Measurements from ENCODE around the gene DNM2.
"Not testable (repeated sequence)": the region's sequence is repeated elsewhere in the genome, so short reads cannot be mapped to it uniquely, and the experiment has no call there.

The DNM2 gene

DNA sequence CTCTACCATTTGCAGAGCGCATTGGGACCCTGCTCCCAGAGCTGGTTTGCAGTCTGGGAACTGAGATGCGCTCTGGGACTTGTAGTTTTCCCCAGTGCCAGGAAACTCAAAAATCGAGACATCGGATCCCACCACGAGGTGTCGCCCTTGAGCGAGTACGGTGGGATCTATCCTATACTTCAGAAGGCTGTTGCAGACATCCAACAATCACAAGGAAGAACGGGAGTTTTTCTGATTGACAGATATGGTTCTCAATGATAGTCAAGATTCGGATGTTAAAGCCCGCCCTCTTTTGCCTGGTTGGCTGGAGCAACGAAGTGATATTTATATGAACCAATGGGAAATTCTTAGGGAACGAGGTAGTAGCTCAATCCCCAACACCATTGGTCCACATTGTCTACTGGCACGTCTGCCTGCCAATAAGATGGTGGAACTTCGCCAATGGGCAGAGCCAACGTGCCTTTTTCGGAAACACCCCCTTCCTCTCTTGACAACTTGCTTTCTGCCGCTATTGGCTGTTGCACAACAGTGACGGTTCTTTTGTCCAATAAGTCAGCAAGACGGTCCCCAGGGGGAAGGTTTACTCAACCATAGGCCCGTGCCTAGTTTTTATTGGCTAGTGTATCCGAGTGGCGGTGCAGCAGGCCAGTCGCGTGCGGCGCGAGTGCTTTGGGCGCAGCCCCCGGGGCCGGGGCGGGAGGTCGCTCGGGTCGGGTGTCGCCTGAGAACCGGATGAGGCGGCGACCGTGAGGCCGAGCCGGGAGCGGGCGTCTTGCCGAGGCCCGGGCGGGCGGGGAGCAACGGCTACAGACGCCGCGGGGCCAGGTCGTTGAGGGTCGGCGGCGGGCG is at the start of gene DNM2:
Gene DNM2 (plus strand): TSS at position 724 of the 849 bp plus-strand sequence. CDS start 164 bp downstream, outside the sequence.
- peak; percentile 100 for DNase-seq (ENCODE audit: low read depth)

DNA sequence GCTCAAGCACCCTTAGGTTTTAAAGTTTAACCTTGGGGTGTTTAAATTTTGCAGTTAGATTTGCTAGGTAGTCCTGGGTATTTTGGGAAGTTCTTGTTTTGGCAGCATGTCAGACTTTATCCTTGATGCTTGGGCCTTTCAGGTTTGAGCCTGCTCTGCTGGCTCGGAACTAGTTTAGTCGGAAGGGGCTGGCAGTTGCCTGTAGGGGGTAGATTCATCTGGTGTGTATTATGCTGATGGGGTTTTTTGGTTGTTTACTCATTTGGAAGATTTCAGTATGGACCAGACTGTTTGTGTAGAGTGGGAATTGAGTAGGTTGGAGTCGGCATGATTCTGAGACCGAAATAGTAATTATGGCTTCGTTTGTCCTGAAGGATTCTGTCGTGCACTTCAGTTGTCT is 48.6 kb upstream of the DNM2 start:
- no peak for DNase-seq (ENCODE audit: low read depth)

DNA sequence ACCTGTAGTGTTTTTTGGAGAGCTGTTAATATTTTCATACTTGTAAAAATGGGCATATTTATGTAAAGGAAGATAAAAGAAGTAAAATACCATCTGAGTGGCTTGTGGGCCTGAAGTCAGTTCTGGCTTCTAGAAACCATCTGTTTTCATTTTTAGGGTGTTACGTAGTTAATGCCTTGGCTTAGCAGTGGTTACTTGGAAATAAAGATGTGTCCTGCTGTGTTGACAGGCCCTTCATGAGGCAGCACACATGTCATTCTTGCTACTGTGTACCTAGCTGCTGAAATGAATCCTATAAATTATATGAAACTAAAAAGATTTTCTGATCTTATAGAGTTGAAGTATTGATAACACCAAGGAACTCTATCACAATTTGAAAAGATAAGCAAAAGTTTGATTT is 47.7 kb upstream of the DNM2 start:
- no peak for DNase-seq (ENCODE audit: low read depth)

DNA sequence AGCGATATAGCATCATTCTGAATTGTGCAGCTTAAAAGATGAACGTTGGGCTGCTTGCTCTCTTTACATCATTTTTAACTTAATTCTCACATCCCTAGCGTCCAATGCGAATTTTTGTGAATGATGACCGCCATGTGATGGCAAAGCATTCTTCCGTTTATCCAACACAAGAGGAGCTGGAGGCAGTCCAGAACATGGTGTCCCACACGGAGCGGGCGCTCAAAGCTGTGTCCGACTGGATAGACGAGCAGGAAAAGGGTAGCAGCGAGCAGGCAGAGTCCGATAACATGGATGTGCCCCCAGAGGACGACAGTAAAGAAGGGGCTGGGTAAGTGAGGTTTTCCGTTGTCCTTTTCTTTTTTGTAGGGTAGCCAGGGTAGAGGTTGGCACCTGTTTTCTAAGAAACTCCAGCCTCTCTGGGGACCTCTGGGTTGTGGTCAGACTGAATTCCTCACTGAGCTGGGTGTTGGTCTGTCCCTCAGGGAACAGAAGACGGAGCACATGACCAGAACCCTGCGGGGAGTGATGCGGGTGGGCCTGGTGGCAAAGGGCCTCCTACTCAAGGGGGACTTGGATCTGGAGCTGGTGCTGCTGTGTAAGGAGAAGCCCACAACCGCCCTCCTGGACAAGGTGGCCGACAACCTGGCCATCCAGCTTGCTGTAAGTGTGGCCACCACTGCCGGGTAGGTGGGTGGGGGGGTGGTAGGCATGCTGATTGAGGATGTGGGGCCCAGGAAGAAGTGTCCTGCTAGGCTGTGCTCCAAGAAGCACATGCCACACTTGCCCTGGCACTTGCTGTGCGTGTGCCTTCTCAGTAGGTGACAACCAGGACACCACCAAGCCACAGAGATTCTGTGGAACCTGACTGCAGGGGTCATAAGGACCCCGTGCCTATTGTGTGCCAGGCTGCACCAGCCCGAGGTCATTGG is 46.7 kb upstream of the DNM2 start:
- DNase-seq (ENCODE audit: low read depth) = no peak

DNA sequence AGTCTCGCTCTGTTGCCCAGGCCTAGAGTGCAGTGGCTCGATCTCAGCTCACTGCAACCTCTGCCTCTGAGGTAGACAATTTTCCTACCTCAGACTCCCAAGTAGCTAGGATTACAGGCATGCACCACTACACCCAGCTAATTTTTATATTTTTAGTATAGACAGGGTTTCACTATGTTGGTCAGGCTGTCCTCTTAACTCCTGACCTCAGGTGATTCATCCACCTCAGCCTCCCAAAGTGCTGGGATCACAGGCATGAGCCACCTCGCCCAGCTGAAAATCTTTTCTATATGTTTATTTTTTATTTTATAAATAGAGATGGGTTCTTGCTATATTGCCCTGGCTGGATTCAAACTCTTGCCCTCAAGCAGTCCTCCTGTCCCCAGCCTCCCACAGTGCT is 46.0 kb upstream of the DNM2 start:
- not testable (repeated sequence) for DNase-seq (ENCODE audit: low read depth)

DNA sequence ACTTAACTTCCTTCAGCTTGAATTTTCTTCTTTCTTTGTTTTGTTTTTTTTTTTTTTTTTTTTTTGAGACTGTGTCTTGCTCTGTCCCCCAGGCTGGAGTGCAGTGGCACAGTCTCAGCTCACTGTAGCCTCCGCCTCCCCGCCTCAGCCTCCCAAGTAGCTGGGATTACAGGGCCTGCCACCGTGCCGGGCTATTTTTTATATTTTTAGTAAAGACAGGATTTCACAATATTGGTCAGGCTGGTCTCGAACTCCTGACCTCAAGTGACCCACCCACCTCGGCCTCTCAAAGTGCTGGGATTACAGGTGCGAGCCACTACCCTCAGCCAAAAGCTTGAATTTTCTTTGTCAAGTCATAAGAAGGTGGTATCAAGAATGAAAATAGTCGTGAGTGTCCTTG is 42.7 kb upstream of the DNM2 start:
- not testable (repeated sequence) for DNase-seq (ENCODE audit: low read depth)

DNA sequence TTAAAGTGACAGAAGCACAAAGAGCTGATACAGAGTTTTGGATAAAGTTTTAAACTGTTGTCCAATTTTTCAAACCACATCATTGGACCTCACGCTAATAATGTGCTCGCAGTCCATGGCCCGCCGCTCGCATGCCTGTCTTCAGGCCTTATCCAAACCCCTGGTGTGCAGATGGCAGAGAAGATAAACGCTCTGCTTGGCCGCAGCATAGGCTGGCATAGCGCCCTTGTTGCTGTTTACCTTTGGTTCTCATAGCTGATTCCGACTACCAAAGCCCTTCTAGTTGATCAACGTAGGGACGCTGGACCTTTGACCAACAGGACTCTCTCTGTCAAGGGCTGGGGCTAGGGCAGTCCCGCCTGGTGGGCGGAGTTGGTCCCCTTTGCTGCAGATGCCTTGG is 40.1 kb upstream of the DNM2 start:
- no peak for DNase-seq (ENCODE audit: low read depth)

DNA sequence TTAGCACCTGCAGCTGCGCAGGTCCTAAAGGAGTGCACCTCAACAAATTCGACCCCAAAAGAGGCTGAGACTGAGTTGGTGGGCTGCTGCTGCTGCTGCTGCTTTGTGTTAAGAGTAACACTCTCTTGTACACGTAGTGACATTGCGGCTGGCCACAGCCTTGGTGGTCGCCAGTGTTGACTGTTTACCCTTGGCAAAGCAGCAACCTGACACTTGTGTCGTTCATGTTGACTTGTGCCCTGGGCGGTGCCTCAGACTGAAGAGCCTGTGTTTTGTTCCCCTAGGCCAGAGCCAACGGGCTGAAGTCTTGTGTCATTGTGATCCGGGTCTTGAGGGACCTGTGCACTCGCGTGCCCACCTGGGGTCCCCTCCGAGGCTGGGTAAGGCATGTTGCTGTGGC is 39.1 kb upstream of the DNM2 start:
- DNase-seq (ENCODE audit: low read depth) = no peak

DNA sequence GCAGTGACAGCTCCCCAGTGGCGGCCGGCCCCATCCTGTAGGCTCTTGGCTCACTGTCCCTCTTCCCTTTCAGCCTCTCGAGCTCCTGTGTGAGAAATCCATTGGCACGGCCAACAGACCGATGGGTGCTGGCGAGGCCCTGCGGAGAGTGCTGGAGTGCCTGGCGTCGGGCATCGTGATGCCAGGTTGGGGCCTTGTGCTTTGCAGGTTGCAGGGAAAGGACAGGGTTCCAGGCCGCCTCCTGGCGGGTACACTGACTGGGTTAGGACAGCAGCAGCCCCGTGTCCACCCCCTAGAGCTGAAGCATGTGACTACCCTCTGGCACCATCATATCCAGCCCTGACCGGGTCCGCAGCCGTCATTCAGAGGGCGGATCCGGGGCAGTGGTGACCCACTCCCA is 38.1 kb upstream of the DNM2 start:
- no peak for DNase-seq (ENCODE audit: low read depth)

DNA sequence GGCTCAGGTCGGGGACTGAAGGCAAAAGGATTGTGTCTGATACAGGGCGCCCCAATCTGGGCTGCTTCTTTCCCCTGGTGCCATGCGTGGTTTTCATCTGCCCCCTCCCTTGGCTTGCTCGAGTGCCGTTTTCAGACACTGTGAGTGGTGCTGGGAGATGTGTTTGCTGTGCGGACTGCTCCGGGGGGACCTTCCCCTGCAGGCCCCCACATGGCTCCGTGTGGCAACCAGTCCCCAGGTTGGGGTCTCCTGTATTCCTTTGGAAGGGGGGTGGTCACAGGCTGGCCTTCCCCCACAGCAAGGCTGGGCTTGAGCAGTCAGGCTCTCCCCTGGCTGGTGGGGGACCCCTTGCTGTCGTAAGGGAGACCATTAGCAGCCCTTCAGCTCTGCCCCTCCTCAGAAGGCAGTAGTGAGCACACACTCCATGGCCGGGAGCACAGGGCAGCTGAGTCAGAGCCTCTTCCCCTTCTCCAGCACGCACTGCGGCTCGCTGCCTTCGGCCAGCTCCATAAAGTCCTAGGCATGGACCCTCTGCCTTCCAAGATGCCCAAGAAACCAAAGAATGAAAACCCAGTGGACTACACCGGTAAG is 37.2 kb upstream of the DNM2 start:
- DNase-seq (ENCODE audit: low read depth) = no peak

DNA sequence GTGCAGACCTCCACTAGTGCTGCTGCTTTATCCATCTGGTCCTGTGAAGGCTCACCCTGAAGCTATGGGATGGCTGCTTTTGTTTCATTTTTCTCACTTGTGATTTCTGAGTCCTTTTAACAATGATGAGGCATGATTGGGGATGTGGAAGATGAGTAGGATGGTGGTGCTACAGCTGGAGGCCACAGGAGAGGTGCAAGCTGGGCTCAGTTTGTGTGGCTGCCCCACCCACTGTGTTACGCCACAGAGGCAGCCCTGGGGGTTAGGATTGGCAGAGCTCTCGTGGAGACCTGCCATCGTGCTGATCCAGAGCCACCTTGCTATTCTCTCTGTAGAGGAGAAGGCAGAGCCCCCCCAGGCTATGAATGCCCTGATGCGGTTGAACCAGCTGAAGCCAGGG is 36.2 kb upstream of the DNM2 start:
- no peak for DNase-seq (ENCODE audit: low read depth)

DNA sequence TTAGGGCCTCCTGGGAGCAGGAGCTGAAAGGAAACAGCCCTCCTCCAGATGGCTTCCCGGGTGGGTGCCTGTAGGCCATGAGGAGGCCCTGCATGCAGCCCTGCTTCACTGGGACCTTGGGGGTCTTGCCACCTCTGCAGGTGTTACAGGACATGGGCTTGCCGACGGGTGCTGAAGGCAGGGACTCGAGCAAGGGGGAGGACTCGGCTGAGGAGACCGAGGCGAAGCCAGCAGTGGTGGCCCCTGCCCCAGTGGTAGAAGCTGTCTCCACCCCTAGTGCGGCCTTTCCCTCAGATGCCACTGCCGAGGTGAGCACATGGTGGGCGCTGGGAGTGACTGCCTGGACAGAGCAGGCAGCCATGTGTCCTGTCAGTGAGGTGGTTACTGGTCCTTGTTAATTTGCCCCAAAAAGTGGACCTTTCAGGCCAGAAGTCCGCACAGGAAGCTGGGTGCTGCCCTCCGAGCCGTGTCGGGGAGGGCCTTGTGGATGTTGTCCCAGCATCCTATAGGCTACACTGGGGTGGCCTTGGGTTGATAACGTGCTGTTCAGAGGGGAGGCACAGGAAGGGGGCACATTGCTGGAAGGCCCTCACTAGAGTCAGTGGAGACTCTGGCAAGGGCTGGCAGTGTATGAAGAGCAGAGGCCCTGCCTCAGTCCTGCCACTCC is 35.3 kb upstream of the DNM2 start:
- no peak for DNase-seq (ENCODE audit: low read depth)

DNA sequence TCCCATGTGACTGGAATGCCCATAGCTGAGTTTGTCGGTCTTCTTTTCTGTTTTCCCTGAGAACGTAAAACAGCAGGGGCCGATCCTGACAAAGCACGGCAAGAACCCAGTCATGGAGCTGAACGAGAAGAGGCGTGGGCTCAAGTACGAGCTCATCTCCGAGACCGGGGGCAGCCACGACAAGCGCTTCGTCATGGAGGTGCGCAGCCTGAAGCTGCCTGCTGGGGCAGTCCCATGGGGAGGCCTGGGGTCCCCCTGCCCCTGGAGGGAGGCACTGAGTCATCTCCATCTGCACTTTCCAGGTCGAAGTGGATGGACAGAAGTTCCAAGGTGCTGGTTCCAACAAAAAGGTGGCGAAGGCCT is 34.8 kb upstream of the DNM2 start:
- no peak for DNase-seq (ENCODE audit: low read depth)

DNA sequence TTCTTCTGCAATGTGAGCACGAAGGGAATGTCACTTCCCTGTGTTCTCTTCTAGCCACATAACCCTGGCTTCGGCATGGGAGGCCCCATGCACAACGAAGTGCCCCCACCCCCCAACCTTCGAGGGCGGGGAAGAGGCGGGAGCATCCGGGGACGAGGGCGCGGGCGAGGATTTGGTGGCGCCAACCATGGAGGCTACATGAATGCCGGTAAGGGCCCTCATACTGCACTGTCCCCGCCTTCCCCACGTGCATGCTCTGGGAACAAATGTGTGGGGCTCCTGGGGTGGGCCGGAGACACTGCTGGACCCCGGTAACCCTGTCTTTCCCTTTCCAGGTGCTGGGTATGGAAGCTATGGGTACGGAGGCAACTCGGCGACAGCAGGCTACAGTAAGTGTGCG is 34.3 kb upstream of the DNM2 start:
- DNase-seq (ENCODE audit: low read depth) = no peak

DNA sequence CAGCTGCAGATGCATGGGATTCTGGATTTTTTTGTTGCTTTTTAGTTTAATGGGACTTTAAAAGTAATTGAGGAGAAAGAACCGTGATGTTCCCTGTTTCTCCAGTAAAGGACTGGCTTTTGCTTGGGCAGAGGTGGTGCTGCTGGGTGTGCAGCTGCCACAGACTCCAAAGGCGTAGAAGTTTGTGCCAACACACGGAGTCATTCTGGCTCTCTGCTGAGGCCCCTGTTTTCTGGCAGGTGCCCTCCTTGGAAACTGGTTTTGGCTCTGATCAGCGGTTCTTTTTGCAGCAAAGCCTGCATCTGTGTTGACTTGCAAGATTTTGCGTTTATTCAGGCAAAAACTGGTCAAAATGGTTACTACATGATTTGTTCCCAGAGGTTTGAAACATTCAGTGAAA is 32.7 kb upstream of the DNM2 start:
- DNase-seq (ENCODE audit: low read depth) = no peak

DNA sequence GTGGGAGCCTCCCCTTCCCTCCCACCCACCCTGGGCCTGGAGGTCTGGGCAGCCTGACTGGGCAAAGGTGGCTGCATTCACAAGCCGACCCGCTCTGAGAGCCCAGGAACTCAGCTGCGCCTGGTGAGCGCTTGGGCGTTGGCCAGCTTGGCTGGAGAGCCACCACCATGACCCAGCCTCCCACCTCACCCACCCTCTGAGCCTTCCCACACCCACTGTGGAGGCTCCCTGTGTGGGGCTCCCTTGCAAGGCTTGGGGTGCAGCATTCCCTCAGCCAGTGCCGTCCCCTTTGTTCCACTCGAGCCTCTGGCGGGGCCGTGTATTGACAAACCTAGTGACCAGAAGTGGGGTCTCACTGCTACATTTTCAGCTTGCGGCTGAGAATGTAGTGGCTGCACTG is 31.7 kb upstream of the DNM2 start:
- no peak for DNase-seq (ENCODE audit: low read depth)

DNA sequence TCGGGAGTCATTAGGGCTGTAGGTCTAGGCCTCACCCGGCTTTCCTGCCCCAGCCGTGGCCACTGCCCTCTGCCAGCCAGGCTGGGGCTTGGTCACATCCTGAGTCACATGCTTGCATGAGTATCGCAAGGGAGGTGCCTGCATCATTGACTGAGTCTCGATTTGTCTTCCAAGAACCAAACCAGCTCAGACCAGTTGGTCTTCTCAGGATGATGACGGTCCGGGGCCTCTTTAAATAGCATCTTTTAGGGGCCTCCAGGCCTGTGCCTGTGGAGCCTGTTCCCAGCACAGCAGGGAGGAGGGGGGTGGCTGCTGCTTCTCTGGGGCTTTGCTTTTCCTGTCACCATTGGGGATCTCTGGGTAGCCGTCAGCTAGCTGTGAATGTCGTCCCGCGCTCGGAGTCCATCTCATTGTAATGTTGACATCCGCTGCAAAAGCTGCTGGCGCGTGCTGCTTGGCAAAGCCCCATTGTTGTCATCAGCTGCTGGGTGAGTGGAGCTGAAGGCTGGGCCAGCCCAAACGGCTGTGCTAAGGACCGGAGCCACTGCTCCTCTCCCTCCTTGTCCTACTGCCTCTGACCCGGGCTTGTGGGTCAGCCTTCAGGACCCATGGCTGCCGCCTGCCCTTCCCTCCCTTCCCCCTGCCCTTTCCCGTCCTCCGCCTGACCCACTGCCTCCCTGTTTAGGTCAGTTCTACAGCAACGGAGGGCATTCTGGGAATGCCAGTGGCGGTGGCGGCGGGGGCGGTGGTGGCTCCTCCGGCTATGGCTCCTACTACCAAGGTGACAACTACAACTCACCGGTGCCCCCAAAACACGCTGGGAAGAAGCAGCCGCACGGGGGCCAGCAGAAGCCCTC is 31.0 kb upstream of the DNM2 start:
- DNase-seq (ENCODE audit: low read depth) = no peak

DNA sequence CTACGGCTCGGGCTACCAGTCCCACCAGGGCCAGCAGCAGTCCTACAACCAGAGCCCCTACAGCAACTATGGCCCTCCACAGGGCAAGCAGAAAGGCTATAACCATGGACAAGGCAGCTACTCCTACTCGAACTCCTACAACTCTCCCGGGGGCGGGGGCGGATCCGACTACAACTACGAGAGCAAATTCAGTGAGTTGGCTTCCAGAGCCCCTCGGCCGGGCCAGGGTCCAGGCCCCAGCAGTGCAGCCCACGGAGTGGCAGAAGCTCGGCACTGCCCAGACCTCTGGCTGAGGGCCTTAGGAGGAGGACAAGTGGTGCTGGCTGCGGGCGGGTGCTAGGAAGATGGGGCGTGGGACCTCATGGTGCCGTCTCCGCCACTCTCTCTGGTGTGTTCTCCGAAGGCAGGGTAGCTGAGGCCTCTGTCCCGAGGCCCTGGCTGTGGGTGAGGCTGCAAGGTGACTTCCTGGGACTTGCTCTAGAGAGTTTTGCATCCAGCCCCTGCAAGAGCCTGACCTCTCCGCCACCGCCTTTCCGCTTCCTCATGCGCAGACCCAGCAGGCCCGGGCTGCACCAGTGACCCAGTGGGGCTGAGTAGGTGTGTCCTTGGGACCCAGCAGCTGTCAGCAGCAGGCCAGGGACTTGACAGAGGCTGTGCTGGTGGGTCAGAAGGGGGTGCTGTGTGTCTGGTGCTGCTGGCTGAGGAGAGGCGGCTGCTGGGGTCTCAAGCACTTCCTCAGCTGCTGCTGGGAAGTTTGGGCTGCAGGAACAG is 30.2 kb upstream of the DNM2 start:
- no peak for DNase-seq (ENCODE audit: low read depth)

DNA sequence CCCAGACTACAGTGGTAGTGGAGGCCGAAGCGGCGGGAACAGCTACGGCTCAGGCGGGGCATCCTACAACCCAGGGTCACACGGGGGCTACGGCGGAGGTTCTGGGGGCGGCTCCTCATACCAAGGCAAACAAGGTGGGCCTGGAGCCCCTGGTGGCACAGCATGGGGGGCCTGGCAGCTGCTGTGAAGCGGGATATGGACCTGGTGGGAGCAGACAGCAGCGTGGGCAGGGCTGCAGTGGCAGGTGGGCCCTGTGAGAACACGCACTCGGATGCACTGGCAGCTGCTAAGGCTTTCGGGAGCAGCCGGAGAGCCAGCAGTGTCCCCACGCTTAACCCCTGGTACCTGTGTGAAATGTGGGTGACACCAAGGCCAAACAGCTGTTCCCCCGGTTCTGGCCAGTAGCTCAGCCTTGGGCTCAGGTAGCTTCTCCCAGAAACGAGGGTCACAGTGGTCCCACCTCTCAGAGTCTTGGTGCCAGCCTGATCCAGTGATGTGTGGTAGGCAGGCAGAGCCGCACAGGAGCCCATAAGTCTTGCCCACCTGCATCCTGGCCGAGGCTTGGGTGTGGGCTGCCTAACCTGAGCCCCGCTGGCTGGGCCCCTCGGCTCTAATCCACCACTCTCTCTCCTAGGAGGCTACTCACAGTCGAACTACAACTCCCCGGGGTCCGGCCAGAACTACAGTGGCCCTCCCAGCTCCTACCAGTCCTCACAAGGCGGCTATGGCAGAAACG is 29.2 kb upstream of the DNM2 start:
- DNase-seq (ENCODE audit: low read depth) = no peak

DNA sequence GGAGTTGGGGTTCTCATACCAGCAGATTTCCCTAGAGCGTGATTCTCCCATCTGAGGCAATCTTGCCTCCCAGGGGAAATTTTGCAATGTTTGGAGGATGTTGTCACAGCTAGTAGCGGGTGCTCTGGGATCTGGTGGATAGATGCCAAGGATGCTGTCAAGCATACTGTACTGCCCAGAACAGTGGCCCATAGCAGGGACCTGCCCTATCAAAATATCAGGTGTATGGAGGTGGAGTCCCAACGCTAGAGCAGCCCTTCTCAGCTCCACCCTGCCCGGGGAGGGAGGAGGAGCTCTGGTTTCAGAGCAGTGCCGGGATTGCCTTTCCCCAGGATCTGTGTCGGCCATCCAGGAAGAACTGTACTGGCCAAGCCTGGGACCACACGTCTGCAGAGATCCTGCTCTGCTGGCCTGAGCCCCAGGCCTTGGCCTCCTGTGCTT is 27.5 kb upstream of the DNM2 start:
- DNase-seq (ENCODE audit: low read depth) = peak; percentile 81
